HG03108 (cell line): ENCODE data around the gene CYRIA.

Experiments
- ATAC-seq: cut with Tn5 transposase; IDR thresholded peaks from one replicate; pipeline ENCODE4 v1.9.1; 2021; ENCODE audit warnings: moderate library complexity; ENCODE audit not compliant: unreplicated experiment

CYRIA gene

GRCh38 chr2:16671760-16672159 is 6.1 kb upstream of the CYRIA start:
- no peak for ATAC-seq

- no peak for ATAC-seq
Observed at GRCh38 chr2:16669388-16669787, 3.8 kb upstream of the CYRIA start.

GRCh38 chr2:16666449-16666801 is 791 bp upstream of the CYRIA start:
- no peak for ATAC-seq

GRCh38 chr2:16664809-16665747 is 556 bp downstream of the CYRIA start:
- peak; percentile 26 for ATAC-seq

GRCh38 chr2:16664052-16664731 is 1.4 kb downstream of the CYRIA start:
- ATAC-seq = no peak

GRCh38 chr2:16663121-16663905 is 2.3 kb downstream of the CYRIA start:
- no peak for ATAC-seq

- no peak for ATAC-seq
Observed at GRCh38 chr2:16661936-16662839, 3.4 kb downstream of the CYRIA start.

- ATAC-seq = no peak
Observed at GRCh38 chr2:16661526-16661925, 4.1 kb downstream of the CYRIA start.

- no peak for ATAC-seq
Observed at GRCh38 chr2:16660556-16660955, 5.1 kb downstream of the CYRIA start.

GRCh38 chr2:16660114-16660513 is 5.5 kb downstream of the CYRIA start:
- no peak for ATAC-seq

- ATAC-seq = no peak
Observed at GRCh38 chr2:16658076-16658739, 7.4 kb downstream of the CYRIA start.

GRCh38 chr2:16657671-16658070 is 8.0 kb downstream of the CYRIA start:
- ATAC-seq = no peak

GRCh38 chr2:16656784-16657391 is 8.7 kb downstream of the CYRIA start:
- ATAC-seq = peak; percentile 64

GRCh38 chr2:16655905-16656642 is 9.6 kb downstream of the CYRIA start:
- ATAC-seq = no peak

GRCh38 chr2:16655445-16655837 is 10.2 kb downstream of the CYRIA start:
- ATAC-seq = no peak

- peak; percentile 26 for ATAC-seq
Observed at GRCh38 chr2:16654833-16655444, 10.7 kb downstream of the CYRIA start.

GRCh38 chr2:16653799-16654198 is 11.8 kb downstream of the CYRIA start:
- ATAC-seq = peak; percentile 41

- ATAC-seq = no peak
Observed at GRCh38 chr2:16653083-16653375, 12.6 kb downstream of the CYRIA start.
